GM13977 (cell line): ENCODE results near the gene UBR1.

ENCODE experiments used
- DNase-seq: peaks from one replicate; pipeline ENCODE4 v3.0.0; 2012; ENCODE audit warnings: low spot score
- CTCF ChIP-seq: IDR thresholded peaks from 2 replicates; pipeline ENCODE4 v1.5.1; 2012; ENCODE audit warnings: mild to moderate bottlenecking, control low read depth; ENCODE audit not compliant: insufficient read depth; ENCODE audit errors: extremely low read depth, missing control alignments
- in situ Hi-C: fragments of 300-500 bp; cut with MboI; formaldehyde crosslinking; loops from one replicate; pipeline ENCODE4 v1.12.0; 2022; ENCODE audit warnings: low sequenced_read_pairs, low pct_unique_long_range_greater_than_20kb, mixed read lengths, inconsistent platforms; ENCODE audit not compliant: unreplicated experiment

UBR1 gene

GRCh38 chr15:43100971-43101370 is 4.9 kb downstream of the UBR1 start:
- in situ Hi-C loops, result no loop called here
- no peak for DNase-seq
- TF ChIP-seq CTCF, result no peak

- no peak for DNase-seq
- no peak for TF ChIP-seq CTCF
- in situ Hi-C loops, result no loop called here
Measured at GRCh38 chr15:43099105-43099845, 6.6 kb downstream of the UBR1 start.

DNA sequence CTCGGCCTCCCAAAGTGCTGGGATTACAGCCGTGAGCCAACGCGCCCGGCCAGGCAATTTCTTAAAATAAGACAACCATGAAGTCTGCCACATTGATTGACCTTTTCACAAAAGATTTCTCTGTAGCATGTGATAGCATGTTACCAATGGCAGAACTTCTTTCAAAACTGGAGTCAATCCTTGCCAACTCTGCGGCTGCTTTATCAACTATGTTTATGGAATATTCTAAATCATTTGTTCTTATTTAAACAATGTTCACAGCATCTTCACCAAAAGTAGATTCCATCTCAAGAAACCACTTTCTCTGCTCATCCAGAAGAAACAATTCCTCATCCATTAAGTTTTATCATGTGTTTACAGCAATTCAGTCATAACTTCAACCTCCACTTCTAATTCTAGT is 9.4 kb downstream of the UBR1 start:
- in situ Hi-C loops, result no loop called here
- no peak for DNase-seq
- TF ChIP-seq CTCF, result no peak

- no peak for DNase-seq
- in situ Hi-C loops, result no loop called here
- TF ChIP-seq CTCF, result no peak
Measured at GRCh38 chr15:43095708-43096347, 10.0 kb downstream of the UBR1 start.

DNA sequence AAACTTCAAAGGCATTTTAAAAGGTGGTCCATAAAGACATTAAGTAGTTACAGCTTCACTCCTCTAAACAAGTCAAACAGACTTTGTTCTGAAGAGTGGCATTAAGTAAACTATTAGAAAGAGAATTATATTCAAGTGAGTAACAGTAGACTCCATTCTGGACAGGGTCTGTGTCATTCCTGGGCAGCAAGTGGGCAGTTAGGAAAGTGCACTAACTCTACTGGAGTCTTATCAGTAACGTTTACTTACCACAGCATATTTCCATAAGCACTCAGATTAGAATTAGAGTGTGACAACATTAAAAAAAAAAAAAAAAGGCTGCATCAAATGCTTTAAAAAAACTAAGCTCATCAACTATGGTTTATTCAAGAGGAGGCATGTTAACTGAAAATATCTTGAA is 10.6 kb downstream of the UBR1 start:
- no peak for TF ChIP-seq CTCF
- DNase-seq, result no peak
- in situ Hi-C loops, result no loop called here

GRCh38 chr15:43094416-43095030 is 11.3 kb downstream of the UBR1 start:
- in situ Hi-C loops, result no loop called here
- TF ChIP-seq CTCF, result no peak
- DNase-seq, result no peak
